Measurements from ENCODE around the gene LIPG. TPM values are rescaled to one million over a fixed set of nuclear protein-coding genes. Genes with fewer than 3 reads are reported as not detected.
A peak's percentile ranks its signal among the peaks of the same experiment; 100 is the strongest.

Gene LIPG
- total RNA-seq, 1 experiment from 2014 or later: 92.0 TPM

DNA sequence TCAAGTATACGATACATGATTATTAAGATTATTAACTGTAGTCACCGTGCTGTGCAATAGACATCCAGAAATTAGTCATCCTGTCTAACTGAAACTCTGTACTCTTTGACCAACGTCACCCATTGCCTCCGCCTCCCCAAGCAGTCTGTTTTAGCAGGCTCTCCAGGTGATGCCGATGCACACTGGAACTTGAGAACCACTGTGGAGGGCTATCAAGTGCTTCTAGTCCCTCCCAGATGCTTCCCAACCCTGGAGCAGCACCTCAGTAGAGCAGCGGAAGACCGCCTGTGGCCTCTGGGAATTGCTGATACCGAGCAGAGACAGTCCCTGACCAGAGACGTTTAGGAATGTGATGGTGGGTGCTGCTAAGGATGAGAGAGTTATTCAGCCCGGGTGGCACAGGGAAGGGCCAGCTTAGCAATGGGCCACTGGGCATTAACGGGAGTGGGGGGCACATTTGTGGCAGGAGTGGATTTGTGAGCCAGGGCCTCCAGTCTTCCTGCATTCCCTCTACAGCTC lies 50.7 kb downstream of the LIPG start:
- Histone ChIP-seq H3K27me3 (ENCODE audit: control insufficient read depth, insufficient read depth, low read length) (no peaks in the 10 kb centered on the region), H3K36me3 (ENCODE audit: control insufficient read depth, insufficient read depth, low read length) (no peaks in the 10 kb centered on the region), H3K4me1 (ENCODE audit: control insufficient read depth, insufficient read depth, low read length) (peaks cover 6% of the 10 kb centered on the region), H3K9me3 (ENCODE audit: control insufficient read depth, insufficient read depth, low read depth, low read length) (no peaks in the 10 kb centered on the region), H3K4me3 (ENCODE audit: low read depth in 2 of 2, low read length in 2 of 2) (no peak overlapping the region), H3K27ac (ENCODE audit: low read length) (peak overlapping the region; percentile 11; the same call in 1 of the 2 replicates)
- TF ChIP-seq TCF7L2 (IDR thresholded peaks at IDR 0.05; ENCODE audit: low read depth, low read length) (no peak), SIN3A (IDR thresholded peaks at IDR 0.05; ENCODE audit: borderline replicate concordance, insufficient read depth, low read depth, low read length) (no peak), POLR2AphosphoS5 (IDR thresholded peaks at IDR 0.05; ENCODE audit: low read depth, low read length) (no peak)
- TF ChIP-seq, protein P1, sequence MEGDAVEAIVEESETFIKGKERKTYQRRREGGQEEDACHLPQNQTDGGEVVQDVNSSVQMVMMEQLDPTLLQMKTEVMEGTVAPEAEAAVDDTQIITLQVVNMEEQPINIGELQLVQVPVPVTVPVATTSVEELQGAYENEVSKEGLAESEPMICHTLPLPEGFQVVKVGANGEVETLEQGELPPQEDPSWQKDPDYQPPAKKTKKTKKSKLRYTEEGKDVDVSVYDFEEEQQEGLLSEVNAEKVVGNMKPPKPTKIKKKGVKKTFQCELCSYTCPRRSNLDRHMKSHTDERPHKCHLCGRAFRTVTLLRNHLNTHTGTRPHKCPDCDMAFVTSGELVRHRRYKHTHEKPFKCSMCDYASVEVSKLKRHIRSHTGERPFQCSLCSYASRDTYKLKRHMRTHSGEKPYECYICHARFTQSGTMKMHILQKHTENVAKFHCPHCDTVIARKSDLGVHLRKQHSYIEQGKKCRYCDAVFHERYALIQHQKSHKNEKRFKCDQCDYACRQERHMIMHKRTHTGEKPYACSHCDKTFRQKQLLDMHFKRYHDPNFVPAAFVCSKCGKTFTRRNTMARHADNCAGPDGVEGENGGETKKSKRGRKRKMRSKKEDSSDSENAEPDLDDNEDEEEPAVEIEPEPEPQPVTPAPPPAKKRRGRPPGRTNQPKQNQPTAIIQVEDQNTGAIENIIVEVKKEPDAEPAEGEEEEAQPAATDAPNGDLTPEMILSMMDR (IDR thresholded peaks at IDR 0.05): no peak
- TF ChIP-seq, protein P2, sequence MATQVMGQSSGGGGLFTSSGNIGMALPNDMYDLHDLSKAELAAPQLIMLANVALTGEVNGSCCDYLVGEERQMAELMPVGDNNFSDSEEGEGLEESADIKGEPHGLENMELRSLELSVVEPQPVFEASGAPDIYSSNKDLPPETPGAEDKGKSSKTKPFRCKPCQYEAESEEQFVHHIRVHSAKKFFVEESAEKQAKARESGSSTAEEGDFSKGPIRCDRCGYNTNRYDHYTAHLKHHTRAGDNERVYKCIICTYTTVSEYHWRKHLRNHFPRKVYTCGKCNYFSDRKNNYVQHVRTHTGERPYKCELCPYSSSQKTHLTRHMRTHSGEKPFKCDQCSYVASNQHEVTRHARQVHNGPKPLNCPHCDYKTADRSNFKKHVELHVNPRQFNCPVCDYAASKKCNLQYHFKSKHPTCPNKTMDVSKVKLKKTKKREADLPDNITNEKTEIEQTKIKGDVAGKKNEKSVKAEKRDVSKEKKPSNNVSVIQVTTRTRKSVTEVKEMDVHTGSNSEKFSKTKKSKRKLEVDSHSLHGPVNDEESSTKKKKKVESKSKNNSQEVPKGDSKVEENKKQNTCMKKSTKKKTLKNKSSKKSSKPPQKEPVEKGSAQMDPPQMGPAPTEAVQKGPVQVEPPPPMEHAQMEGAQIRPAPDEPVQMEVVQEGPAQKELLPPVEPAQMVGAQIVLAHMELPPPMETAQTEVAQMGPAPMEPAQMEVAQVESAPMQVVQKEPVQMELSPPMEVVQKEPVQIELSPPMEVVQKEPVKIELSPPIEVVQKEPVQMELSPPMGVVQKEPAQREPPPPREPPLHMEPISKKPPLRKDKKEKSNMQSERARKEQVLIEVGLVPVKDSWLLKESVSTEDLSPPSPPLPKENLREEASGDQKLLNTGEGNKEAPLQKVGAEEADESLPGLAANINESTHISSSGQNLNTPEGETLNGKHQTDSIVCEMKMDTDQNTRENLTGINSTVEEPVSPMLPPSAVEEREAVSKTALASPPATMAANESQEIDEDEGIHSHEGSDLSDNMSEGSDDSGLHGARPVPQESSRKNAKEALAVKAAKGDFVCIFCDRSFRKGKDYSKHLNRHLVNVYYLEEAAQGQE (IDR thresholded peaks at IDR 0.05; ENCODE audit: insufficient read depth in 1 of 2, low read depth in 2 of 2, low read length in 1 of 2): no peak
- DNase-seq (ENCODE audit: low read depth, low spot score) (no peak), ATAC-seq (no peak)
- POLR2A ChIA-PET: interaction anchor here (0.6 kb wide), 1 partner anchor 203 kb away, joined by 3 read pairs; no protein-coding TSS in a partner anchor
- in situ Hi-C loops (cut with HindIII; ENCODE audit: low pct_unique_long_range_greater_than_20kb, low sequenced_read_pairs) (no loop called here), intact Hi-C loops (cut with micrococcal nuclease; ENCODE audit: unreplicated experiment) (no loop called here)
- CTCF ChIA-PET: no interaction called here
- no TSS peak for BruUV-seq (replicated peaks)

DNA sequence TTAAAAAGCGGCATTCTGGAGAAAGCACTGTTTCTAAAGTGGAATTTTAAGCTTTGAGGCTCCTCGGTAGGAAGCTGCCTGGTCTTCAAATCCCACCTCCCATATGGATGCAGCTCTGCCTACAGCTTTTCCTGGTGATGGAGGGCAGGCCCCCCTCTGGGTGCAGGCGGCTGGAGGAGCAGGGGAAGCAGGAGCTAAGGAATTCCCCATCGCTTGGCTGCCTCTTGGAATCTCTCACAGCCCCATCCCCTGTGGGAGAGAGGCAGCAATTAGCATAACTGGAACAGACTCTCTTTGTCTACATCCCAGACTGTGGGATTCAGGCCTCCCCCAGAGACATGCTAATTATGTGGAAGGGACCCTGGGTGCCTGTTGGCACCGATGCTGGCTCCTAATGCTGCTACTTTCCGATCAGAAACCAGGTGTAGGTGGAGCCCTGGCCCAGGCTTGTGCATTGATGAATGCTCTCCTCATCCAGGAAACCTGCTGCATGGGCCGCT lies 51.3 kb downstream of the LIPG start:
- Histone ChIP-seq H3K4me3 (ENCODE audit: low read depth in 2 of 2, low read length in 2 of 2) (no peak overlapping the region), H3K36me3 (ENCODE audit: control insufficient read depth, insufficient read depth, low read length) (no peaks in the 10 kb centered on the region), H3K27me3 (ENCODE audit: control insufficient read depth, insufficient read depth, low read length) (no peaks in the 10 kb centered on the region), H3K4me1 (ENCODE audit: control insufficient read depth, insufficient read depth, low read length) (peaks cover 6% of the 10 kb centered on the region), H3K9me3 (ENCODE audit: control insufficient read depth, insufficient read depth, low read depth, low read length) (no peaks in the 10 kb centered on the region), H3K27ac (ENCODE audit: low read length) (peak overlapping the region; percentile 11; the same call in 1 of the 2 replicates)
- peak; percentile 71 for ATAC-seq
- DNase-seq (ENCODE audit: low read depth, low spot score): no peak
- TF ChIP-seq, protein P1 (IDR thresholded peaks at IDR 0.05): no peak
- TF ChIP-seq TCF7L2 (IDR thresholded peaks at IDR 0.05; ENCODE audit: low read depth, low read length) (no peak), SIN3A (IDR thresholded peaks at IDR 0.05; ENCODE audit: borderline replicate concordance, insufficient read depth, low read depth, low read length) (no peak), POLR2AphosphoS5 (IDR thresholded peaks at IDR 0.05; ENCODE audit: low read depth, low read length) (no peak)
- TF ChIP-seq, protein P2 (IDR thresholded peaks at IDR 0.05; ENCODE audit: insufficient read depth in 1 of 2, low read depth in 2 of 2, low read length in 1 of 2): no peak
- ChIA-PET CTCF (no interaction called here), POLR2A (interaction anchor here (0.6 kb wide), 1 partner anchor 204 kb away, joined by 3 read pairs; no protein-coding TSS in a partner anchor)
- in situ Hi-C loops (cut with HindIII; ENCODE audit: low pct_unique_long_range_greater_than_20kb, low sequenced_read_pairs) (no loop called here), intact Hi-C loops (cut with micrococcal nuclease; ENCODE audit: unreplicated experiment) (no loop called here)
- BruUV-seq (replicated peaks): no TSS peak
